ENCODE measurements around the gene CISH.

Gene CISH

DNA sequence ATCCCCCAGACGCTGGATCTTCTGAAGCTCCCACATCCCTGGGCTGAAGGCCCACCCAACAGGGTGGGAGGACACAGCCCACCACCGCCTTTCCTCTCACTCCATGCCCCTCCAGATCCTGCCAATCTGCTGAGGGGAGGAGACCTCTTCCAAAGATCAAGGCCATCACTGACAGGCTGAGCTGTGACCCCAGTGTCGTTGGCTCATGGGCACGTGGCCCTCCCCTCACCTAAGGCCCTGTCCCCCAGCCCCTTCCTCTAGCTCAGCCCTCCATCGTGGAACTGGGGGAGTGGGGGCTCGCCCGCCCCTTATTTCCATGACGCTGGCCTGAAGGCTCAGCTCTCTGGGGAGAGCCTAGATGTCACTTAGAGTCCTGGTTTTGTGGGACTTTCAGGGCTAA lies 54.5 kb downstream of the CISH start:
- TF ChIP-seq, protein P1, sequence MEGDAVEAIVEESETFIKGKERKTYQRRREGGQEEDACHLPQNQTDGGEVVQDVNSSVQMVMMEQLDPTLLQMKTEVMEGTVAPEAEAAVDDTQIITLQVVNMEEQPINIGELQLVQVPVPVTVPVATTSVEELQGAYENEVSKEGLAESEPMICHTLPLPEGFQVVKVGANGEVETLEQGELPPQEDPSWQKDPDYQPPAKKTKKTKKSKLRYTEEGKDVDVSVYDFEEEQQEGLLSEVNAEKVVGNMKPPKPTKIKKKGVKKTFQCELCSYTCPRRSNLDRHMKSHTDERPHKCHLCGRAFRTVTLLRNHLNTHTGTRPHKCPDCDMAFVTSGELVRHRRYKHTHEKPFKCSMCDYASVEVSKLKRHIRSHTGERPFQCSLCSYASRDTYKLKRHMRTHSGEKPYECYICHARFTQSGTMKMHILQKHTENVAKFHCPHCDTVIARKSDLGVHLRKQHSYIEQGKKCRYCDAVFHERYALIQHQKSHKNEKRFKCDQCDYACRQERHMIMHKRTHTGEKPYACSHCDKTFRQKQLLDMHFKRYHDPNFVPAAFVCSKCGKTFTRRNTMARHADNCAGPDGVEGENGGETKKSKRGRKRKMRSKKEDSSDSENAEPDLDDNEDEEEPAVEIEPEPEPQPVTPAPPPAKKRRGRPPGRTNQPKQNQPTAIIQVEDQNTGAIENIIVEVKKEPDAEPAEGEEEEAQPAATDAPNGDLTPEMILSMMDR (conservative IDR thresholded peaks at IDR 0.05; ENCODE audit: low read depth, low read length), result no peak
- no peak for DNase-seq (ENCODE audit: low read depth)
- no peak overlapping the region for H3K4me3 ChIP-seq (ENCODE audit: low read length)
